ENCODE data around the gene SYT6.

Gene SYT6

GRCh38 chr1:114092186-114093062, 61.2 kb downstream of the SYT6 start:
- DNase-seq (ENCODE audit: low spot score) = no peak

DNA sequence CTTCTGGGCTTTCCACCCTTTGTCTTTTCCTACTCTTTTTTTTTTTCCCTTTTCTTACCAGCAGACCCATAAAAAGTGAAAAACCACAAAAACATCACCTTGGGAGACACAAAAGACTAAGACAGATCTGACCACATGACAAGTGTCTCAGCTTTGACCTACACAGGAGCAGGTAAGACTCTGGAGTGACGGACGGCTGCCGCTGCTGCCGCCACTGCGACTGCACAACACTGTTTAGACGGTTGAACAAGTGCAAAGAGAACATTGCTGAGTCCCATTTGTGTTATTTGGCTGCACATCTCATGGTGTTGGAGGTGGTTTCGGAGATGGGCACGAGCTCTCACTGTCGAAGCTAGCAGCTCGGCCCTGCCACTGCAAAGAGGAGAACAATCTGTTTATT, 62.0 kb downstream of the SYT6 start:
- no peak for DNase-seq (ENCODE audit: low spot score)

GRCh38 chr1:114090738-114091505, 62.7 kb downstream of the SYT6 start:
- DNase-seq (ENCODE audit: low spot score) = no peak

- DNase-seq (ENCODE audit: low spot score) = no peak
Observed at GRCh38 chr1:114089502-114090138, 64.0 kb downstream of the SYT6 start.

GRCh38 chr1:114088392-114089299, 65.0 kb downstream of the SYT6 start:
- DNase-seq (ENCODE audit: low spot score) = no peak

- no peak for DNase-seq (ENCODE audit: low spot score)
Observed at GRCh38 chr1:114087495-114087894, 66.2 kb downstream of the SYT6 start.

DNA sequence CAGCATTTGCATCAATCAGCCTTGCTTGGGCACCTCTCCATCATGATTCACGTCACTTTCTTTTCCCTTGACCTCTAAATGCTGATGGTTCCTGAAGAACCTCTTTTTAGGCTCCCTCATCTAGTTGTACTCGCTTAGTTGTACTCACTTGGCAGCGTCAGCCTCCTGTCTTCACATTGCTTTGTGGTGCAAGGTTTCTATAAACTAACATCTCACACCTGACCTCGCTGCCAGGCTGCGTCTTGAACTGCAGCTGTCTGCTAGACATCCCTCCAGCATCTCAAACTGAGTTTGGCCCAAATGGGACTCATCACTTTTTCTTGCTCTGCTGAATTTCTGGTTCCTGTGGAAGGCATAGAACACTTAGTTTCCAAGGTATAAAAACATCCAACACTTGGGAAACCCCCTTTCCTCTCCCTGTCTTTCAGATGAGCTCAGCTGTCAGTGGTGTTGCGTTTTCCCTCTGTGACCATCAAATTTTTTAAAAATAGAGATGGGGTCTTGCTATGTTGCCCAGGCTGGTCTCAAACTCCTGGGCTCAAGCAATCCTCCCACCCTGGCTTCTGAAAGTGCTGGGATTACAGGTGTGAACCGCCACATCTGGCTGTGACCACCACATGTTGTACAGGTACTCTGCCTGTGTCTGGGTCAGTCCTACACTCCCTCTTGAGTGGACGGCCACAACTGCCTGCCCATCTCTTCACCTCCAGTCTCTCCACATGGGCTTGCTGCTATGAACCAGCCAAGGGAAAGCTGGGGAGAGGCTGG, 66.9 kb downstream of the SYT6 start:
- no peak for DNase-seq (ENCODE audit: low spot score)

- DNase-seq (ENCODE audit: low spot score) = no peak
Observed at GRCh38 chr1:114082867-114083585, 70.6 kb downstream of the SYT6 start.

- DNase-seq (ENCODE audit: low spot score) = no peak
Observed at GRCh38 chr1:114082304-114082630, 71.4 kb downstream of the SYT6 start.

DNA sequence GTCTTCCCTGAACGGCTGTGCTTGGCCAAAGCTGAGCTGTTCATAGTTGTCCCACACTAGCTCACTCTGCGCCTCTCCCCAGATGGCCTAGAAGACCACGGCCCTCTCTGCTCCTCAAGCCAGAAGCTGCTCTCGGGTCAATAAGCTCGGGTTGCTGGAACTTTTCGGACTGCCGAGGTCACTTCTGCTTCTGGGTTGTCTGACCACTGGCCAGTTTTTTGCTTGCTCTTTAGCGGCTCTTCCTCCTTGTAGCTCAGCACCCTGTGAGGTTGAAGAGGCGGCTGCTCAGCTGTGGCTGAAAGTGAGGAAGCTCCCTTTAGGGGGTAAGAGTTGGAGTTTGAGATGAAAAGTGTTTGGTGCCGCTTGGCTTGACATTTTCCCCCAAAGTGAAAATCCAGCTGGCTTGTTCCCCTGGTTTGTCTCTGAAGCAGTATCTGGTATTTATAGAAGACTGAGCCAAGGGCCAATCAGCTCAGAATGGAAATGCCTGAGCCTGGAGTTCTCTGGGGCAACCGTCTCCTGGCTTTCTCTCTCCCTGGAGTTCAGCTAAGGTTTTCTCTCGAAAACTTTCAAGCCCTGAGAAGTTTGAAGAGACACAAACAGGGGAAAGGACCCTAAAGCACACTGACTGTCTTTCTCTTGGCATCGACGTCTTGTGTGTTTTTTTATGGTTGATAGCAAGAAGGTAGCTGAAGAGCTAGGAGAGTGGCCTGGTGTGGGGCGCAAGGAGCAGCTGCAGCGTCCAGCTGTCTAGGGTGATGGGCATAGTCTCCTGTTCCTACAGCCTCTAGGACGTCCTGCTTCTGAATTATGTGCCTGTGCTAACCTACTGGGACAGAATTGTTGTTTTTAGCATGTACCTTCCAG, 72.0 kb downstream of the SYT6 start:
- no peak for DNase-seq (ENCODE audit: low spot score)

DNA sequence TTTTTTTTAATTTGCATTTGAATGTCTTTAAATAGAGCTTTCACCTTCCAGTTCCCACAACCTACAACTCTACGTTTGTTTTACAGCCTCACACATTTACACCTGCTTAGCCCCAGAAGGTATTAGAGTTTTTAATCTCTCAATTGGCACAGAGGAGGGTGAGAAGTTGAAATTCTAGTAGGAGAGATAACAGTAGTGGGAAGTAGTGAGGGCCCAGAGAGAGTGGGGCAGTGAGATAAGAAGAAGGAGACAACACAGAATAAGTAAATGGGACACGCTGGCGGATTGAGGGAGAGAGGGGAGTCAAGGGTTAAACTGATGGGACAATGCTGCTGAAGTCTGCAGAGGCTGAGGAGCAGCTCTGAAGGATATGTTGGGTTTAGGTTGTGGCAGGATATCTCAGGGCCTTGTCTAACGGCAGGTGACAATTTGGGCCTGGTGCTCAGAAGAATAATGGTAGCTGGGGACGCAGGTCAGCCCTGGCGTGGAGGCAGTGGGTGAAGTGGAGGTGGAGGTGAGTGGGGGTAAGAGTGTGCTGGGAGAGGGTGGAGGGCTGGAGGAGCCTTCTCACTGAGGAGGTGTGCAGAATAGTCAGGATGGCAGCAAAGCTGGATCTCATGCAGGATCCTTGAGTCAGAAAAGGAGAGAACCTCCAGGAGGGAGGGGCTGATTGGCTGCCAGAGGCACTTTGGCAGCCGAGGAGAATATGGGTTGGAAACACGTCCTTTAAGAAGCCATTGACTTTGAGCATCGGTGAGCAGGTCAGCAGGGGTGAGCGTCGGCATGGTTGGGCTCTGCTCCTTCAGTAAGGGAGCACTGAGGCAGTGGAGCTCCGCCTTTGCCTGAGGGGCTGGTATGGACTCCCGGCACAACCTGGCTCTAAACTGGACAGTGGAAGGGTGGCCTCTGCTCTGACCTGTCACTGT, 72.9 kb downstream of the SYT6 start:
- DNase-seq (ENCODE audit: low spot score) = no peak

GRCh38 chr1:114079596-114080190, 74.0 kb downstream of the SYT6 start:
- no peak for DNase-seq (ENCODE audit: low spot score)

DNA sequence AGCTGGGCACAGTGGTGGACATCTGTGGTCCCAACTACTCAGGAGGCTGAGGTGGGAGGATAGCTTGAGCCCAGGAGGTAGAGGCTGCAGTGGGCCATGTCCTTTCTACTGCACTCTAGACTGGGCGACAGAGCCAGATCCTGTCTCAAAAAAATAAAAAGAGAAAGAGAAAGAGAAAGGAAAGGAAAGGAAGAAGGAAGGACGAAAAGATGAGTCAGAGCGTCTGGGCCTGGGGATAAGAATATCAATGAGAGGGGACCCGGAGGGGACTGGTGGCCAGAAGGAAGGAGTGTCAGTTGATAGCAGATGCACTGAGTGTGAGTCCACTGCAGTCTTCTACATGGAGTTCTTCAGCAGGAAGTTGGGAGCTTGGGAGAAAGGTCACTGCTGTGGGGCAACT, 75.6 kb downstream of the SYT6 start:
- no peak for DNase-seq (ENCODE audit: low spot score)

DNA sequence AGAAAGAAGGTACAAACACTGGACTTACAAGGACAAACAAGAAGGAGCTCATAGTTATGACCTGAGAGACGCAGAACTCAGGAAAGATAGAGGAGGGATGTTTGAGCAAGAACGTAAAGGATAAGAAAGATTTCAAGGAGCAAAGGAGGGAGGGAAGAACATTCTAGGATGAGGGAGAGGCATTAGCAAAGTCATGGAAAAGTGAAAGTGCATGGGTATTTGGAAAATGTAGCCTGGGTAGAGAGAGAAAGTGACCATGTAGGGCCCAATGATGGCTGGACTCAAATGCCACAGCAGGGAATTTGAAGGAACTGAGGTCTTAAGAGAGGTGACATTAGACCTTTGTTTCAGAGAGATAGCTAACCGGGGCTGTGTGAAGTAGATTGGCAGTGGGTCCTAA, 76.5 kb downstream of the SYT6 start:
- no peak for DNase-seq (ENCODE audit: low spot score)

GRCh38 chr1:114076308-114076707, 77.4 kb downstream of the SYT6 start:
- DNase-seq (ENCODE audit: low spot score) = no peak

DNA sequence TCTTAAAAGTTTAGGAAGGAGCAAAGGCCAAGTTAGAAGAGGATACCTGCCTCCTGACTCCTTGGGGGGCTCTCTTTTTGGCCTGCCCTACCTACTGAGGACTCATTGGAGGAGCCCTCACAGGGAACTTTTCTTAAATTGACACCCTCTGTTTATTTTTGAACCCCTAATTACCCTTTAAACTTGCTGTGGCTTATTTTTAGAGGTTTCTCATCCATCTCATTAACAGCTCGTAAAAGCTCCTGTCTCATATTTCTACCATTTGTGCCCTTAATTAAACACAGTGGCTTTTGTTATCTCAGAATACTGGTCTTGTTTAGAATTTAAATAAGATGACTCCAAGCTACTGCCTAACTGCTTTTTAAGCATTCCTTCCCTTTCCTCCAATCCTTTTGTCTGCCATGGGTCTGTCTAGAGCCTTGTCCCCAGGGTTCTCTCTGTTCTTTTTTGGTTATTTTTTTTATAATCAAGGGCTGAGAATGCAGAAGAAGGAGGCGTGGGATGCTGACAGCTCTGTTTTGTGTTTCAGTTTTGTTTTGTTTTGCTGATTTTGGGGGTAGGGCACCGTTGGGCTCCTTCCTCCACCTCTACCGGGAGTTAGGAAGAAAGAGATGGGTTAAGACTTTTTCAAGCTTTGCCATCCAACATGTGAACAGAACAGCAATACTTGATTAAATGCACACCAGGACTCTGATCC, 78.0 kb downstream of the SYT6 start:
- DNase-seq (ENCODE audit: low spot score) = no peak

- no peak for DNase-seq (ENCODE audit: low spot score)
Observed at GRCh38 chr1:114075105-114075504, 78.6 kb downstream of the SYT6 start.
